ENCODE measurements around the gene MSX2.
"Not testable (repeated sequence)": the region's sequence is repeated elsewhere in the genome, so short reads cannot be mapped to it uniquely, and the experiment has no call there.

Gene MSX2

GRCh38 chr5:174761341-174761740, 37.0 kb downstream of the MSX2 start:
- ATAC-seq, result not testable (repeated sequence)

GRCh38 chr5:174764309-174764708, 39.9 kb downstream of the MSX2 start:
- TF ChIP-seq, protein P1, sequence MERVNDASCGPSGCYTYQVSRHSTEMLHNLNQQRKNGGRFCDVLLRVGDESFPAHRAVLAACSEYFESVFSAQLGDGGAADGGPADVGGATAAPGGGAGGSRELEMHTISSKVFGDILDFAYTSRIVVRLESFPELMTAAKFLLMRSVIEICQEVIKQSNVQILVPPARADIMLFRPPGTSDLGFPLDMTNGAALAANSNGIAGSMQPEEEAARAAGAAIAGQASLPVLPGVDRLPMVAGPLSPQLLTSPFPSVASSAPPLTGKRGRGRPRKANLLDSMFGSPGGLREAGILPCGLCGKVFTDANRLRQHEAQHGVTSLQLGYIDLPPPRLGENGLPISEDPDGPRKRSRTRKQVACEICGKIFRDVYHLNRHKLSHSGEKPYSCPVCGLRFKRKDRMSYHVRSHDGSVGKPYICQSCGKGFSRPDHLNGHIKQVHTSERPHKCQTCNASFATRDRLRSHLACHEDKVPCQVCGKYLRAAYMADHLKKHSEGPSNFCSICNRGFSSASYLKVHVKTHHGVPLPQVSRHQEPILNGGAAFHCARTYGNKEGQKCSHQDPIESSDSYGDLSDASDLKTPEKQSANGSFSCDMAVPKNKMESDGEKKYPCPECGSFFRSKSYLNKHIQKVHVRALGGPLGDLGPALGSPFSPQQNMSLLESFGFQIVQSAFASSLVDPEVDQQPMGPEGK (CRISPR knock-in tag; IDR thresholded peaks at IDR 0.05; ENCODE audit: borderline replicate concordance), result no peak
- TF ChIP-seq POU6F1 (CRISPR knock-in tag; IDR thresholded peaks at IDR 0.05; ENCODE audit: borderline replicate concordance, low read depth) (no peak), ESRRG (CRISPR knock-in tag; IDR thresholded peaks at IDR 0.05) (no peak), ZNF565 (CRISPR knock-in tag; conservative IDR thresholded peaks at IDR 0.05; ENCODE audit: low read depth) (no peak), ZFP3 (CRISPR knock-in tag; IDR thresholded peaks at IDR 0.05) (no peak), GLIS3 (CRISPR knock-in tag; IDR thresholded peaks at IDR 0.05) (no peak), ZNF70 (CRISPR knock-in tag; IDR thresholded peaks at IDR 0.05) (no peak), TOX (CRISPR knock-in tag; IDR thresholded peaks at IDR 0.05; ENCODE audit: borderline replicate concordance) (no peak), RARB (CRISPR knock-in tag; IDR thresholded peaks at IDR 0.05) (no peak), CSRNP3 (CRISPR knock-in tag; IDR thresholded peaks at IDR 0.05) (no peak), CSDC2 (CRISPR knock-in tag; IDR thresholded peaks at IDR 0.05) (no peak), ZC3H10 (CRISPR knock-in tag; IDR thresholded peaks at IDR 0.05) (no peak)
- TF ChIP-seq, protein P2, sequence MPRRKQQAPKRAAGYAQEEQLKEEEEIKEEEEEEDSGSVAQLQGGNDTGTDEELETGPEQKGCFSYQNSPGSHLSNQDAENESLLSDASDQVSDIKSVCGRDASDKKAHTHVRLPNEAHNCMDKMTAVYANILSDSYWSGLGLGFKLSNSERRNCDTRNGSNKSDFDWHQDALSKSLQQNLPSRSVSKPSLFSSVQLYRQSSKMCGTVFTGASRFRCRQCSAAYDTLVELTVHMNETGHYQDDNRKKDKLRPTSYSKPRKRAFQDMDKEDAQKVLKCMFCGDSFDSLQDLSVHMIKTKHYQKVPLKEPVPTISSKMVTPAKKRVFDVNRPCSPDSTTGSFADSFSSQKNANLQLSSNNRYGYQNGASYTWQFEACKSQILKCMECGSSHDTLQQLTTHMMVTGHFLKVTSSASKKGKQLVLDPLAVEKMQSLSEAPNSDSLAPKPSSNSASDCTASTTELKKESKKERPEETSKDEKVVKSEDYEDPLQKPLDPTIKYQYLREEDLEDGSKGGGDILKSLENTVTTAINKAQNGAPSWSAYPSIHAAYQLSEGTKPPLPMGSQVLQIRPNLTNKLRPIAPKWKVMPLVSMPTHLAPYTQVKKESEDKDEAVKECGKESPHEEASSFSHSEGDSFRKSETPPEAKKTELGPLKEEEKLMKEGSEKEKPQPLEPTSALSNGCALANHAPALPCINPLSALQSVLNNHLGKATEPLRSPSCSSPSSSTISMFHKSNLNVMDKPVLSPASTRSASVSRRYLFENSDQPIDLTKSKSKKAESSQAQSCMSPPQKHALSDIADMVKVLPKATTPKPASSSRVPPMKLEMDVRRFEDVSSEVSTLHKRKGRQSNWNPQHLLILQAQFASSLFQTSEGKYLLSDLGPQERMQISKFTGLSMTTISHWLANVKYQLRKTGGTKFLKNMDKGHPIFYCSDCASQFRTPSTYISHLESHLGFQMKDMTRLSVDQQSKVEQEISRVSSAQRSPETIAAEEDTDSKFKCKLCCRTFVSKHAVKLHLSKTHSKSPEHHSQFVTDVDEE (CRISPR knock-in tag; IDR thresholded peaks at IDR 0.05), result no peak
- TF ChIP-seq, protein P3, sequence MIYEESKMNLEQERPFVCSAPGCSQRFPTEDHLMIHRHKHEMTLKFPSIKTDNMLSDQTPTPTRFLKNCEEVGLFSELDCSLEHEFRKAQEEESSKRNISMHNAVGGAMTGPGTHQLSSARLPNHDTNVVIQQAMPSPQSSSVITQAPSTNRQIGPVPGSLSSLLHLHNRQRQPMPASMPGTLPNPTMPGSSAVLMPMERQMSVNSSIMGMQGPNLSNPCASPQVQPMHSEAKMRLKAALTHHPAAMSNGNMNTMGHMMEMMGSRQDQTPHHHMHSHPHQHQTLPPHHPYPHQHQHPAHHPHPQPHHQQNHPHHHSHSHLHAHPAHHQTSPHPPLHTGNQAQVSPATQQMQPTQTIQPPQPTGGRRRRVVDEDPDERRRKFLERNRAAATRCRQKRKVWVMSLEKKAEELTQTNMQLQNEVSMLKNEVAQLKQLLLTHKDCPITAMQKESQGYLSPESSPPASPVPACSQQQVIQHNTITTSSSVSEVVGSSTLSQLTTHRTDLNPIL (CRISPR knock-in tag; IDR thresholded peaks at IDR 0.05; ENCODE audit: low read depth), result no peak
- no peak for ATAC-seq

DNA sequence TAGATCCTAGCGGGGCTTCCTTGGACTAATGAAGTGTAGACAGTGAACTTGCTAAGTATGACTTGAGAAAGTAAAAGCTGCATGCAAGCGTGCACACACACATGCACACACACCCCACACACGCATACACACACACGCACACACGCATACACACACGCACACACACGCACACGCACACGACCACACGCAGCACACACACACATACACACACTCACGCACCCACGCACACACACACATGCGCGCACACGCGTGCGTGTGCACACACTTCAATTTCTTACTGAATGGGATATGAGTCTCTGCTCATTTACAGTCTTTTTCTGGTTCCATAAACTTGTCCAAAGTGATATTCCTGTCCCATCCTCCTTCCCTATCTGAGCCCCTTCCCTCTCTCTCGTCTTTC, 41.2 kb downstream of the MSX2 start:
- no peak for ATAC-seq
- TF ChIP-seq, protein P3 (CRISPR knock-in tag; IDR thresholded peaks at IDR 0.05; ENCODE audit: low read depth), result no peak
- TF ChIP-seq, protein P1 (CRISPR knock-in tag; IDR thresholded peaks at IDR 0.05; ENCODE audit: borderline replicate concordance), result no peak
- TF ChIP-seq ARNTL (CRISPR knock-in tag; IDR thresholded peaks at IDR 0.05; ENCODE audit: borderline replicate concordance, low read depth), result no peak

Measured in SK-N-SH treated with all-trans-retinoic acid at 6 μM for 48 hours (cell line).